ENCODE data around the gene SIGLEC6. TPM values are rescaled to one million over a fixed set of nuclear protein-coding genes. Genes with fewer than 3 reads are reported as not detected.

The SIGLEC6 gene
- total RNA-seq, 1 donor from 2014 or later = 1.2 TPM

DNA sequence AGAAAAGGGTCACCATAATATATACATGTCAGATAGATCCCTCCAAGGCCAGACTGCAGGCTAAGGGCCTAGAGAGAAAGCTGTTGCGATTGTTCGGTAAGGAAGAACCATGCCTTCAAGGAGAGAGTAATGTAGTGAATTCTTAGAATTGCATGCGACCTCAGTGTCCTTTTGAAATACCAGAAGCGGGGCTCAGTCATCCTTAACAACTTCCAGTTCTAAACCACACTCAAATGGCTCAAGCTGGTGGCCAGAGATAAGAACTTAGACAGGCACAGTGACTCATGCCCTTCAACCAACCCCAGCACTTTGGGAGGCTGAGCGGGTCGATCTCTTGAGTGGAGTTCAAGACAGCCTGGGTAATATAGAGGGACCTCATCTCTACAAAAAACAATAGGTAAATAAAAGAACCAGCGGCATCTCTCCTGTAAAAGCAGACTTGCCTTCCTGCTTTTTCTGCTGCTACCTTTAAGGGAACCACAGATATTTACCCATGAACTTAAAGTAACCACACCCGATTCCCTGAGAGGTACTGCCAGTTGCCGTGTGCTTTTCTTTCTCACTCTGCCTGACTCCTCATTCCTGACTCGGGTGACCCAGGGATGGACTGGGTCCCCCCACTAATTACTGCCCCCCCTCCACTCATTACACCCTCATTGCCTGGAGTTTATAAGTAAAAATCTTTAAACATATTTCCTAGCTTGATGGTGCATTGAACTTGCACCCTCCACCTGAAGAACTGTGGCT, 15.4 kb upstream of the SIGLEC6 start:
- no peak for TF ChIP-seq POLR2AphosphoS5 (IDR thresholded peaks at IDR 0.05; ENCODE audit: insufficient read depth in 1 of 2, low read depth in 1 of 2)
- TF ChIP-seq, protein P1, sequence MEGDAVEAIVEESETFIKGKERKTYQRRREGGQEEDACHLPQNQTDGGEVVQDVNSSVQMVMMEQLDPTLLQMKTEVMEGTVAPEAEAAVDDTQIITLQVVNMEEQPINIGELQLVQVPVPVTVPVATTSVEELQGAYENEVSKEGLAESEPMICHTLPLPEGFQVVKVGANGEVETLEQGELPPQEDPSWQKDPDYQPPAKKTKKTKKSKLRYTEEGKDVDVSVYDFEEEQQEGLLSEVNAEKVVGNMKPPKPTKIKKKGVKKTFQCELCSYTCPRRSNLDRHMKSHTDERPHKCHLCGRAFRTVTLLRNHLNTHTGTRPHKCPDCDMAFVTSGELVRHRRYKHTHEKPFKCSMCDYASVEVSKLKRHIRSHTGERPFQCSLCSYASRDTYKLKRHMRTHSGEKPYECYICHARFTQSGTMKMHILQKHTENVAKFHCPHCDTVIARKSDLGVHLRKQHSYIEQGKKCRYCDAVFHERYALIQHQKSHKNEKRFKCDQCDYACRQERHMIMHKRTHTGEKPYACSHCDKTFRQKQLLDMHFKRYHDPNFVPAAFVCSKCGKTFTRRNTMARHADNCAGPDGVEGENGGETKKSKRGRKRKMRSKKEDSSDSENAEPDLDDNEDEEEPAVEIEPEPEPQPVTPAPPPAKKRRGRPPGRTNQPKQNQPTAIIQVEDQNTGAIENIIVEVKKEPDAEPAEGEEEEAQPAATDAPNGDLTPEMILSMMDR (IDR thresholded peaks at IDR 0.05) = no peak
- no peak for TF ChIP-seq POLR2A (IDR thresholded peaks at IDR 0.05)

DNA sequence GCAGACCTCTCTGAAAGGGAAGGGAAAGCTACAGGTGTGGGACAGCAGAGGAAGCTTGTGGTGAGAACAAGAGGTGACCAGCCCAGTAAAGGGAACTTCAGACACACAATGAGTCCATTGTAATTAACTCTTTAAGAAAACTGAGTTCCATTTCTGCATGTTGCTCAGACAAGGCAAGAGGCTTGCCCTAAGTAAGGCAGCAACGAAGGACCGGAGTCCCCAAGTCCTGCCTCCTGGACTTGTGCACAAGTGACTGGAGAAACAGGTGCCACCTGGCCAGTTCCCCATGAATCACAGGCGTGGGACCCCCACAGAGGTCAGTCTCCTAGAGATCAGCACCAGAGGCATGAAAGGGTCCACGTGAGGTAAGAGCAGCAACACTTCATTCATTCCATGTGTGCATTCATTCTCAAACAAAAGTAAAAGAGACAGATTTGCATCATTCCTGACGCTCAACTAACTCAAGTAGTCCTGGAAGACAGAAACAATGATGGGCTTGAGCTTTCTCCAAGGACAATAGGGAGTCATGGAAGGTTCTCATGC, 14.7 kb upstream of the SIGLEC6 start:
- DNase-seq (ENCODE audit: extremely low spot score in 2 of 2) = no peak
- no peaks in the 10 kb centered on the region for H3K9me3 ChIP-seq
- H3K4me1 ChIP-seq = no peaks in the 10 kb centered on the region
- intact Hi-C loops (cut with DNase I) = no loop called here
- H3K4me3 ChIP-seq = no peak overlapping the region
- H3K27ac ChIP-seq = no peak overlapping the region
- H3K27me3 ChIP-seq = no peaks in the 10 kb centered on the region
- TF ChIP-seq, protein P1 (IDR thresholded peaks at IDR 0.05) = no peak
- no peak for TF ChIP-seq POLR2AphosphoS5 (IDR thresholded peaks at IDR 0.05; ENCODE audit: insufficient read depth in 1 of 2, low read depth in 1 of 2)
- TF ChIP-seq POLR2A (IDR thresholded peaks at IDR 0.05) = no peak
- H3K36me3 ChIP-seq = no peaks in the 10 kb centered on the region

More for the DNA sequence above, 15.4 kb upstream of the SIGLEC6 start:
- Histone ChIP-seq H3K27ac (no peak overlapping the region), H3K4me3 (no peak overlapping the region), H3K9me3 (no peaks in the 10 kb centered on the region), H3K4me1 (no peaks in the 10 kb centered on the region), H3K36me3 (no peaks in the 10 kb centered on the region), H3K27me3 (no peaks in the 10 kb centered on the region)
- DNase-seq (ENCODE audit: extremely low spot score in 2 of 2) = no peak
- intact Hi-C loops (cut with DNase I) = no loop called here

- DNase-seq (ENCODE audit: extremely low spot score in 2 of 2) = no peak
- intact Hi-C loops (cut with DNase I) = no loop called here
Observed at GRCh38 chr19:51544038-51544437, 12.6 kb upstream of the SIGLEC6 start.

DNA sequence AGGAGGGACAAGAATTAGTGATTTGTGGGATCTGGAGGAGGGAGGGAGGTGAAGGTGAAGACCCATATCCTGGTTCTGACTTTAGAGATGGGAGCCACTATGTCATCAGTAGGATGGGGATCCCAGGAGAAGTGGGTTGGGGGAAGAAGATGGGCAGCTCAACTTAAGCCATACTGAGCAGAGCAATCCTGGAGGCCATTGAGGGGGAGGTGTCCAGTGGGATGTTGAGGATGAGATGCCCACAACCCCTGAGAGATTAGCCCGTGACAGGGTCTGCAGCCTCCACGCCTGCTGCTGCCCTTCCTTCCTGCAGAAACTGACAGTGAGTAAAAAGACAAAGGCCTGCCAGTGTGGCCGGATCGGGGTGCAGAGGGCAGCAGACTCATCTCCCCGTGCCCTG, 11.2 kb upstream of the SIGLEC6 start:
- Histone ChIP-seq H3K4me3 (no peak overlapping the region), H3K9me3 (no peaks in the 10 kb centered on the region), H3K4me1 (no peaks in the 10 kb centered on the region), H3K36me3 (no peaks in the 10 kb centered on the region), H3K27ac (no peak overlapping the region), H3K27me3 (no peaks in the 10 kb centered on the region)
- intact Hi-C loops (cut with DNase I) = no loop called here
- TF ChIP-seq POLR2A (IDR thresholded peaks at IDR 0.05) (no peak), POLR2AphosphoS5 (IDR thresholded peaks at IDR 0.05; ENCODE audit: insufficient read depth in 1 of 2, low read depth in 1 of 2) (no peak)
- TF ChIP-seq, protein P1 (IDR thresholded peaks at IDR 0.05) = no peak
- DNase-seq (ENCODE audit: extremely low spot score in 2 of 2) = no peak

More at GRCh38 chr19:51544038-51544437, 12.6 kb upstream of the SIGLEC6 start:
- TF ChIP-seq POLR2A (IDR thresholded peaks at IDR 0.05) (no peak), POLR2AphosphoS5 (IDR thresholded peaks at IDR 0.05; ENCODE audit: insufficient read depth in 1 of 2, low read depth in 1 of 2) (no peak)
- TF ChIP-seq, protein P1 (IDR thresholded peaks at IDR 0.05) = no peak
- no peaks in the 10 kb centered on the region for H3K27me3 ChIP-seq
- H3K4me1 ChIP-seq = no peaks in the 10 kb centered on the region
- H3K4me3 ChIP-seq = no peak overlapping the region
- no peaks in the 10 kb centered on the region for H3K9me3 ChIP-seq
- no peaks in the 10 kb centered on the region for H3K36me3 ChIP-seq
- H3K27ac ChIP-seq = no peak overlapping the region
